Hematopoietic multipotent progenitor cell treated with erythropoietin and hydrocortisone succinate and interleukin-3 and kit ligand, for 4 days (in vitro differentiated cells): ENCODE data around the gene RARRES1.

Source experiments
- DNase-seq: peaks from one replicate; pipeline ENCODE4 v3.0.0-alpha.2; 2015

The RARRES1 gene

GRCh38 chr3:158765518-158766205, 33.4 kb upstream of the RARRES1 start:
- DNase-seq, result no peak

- DNase-seq, result no peak
These were observed 31.2 kb upstream of the RARRES1 start for GRCh38 chr3:158763421-158763820.

GRCh38 chr3:158762701-158763100, 30.4 kb upstream of the RARRES1 start:
- no peak for DNase-seq

- DNase-seq, result no peak
These were observed 29.1 kb upstream of the RARRES1 start for GRCh38 chr3:158761350-158761749.

- no peak for DNase-seq
These were observed 23.2 kb upstream of the RARRES1 start for GRCh38 chr3:158755421-158755820.

- DNase-seq, result no peak
These were observed 21.6 kb upstream of the RARRES1 start for GRCh38 chr3:158753854-158754253.

GRCh38 chr3:158751316-158751715, 19.1 kb upstream of the RARRES1 start:
- no peak for DNase-seq

GRCh38 chr3:158750016-158750415, 17.8 kb upstream of the RARRES1 start:
- DNase-seq, result no peak

- DNase-seq, result no peak
These were observed 17.3 kb upstream of the RARRES1 start for GRCh38 chr3:158749526-158749925.

GRCh38 chr3:158748237-158748828, 16.1 kb upstream of the RARRES1 start:
- peak; percentile 79 for DNase-seq

GRCh38 chr3:158747417-158747816, 15.2 kb upstream of the RARRES1 start:
- DNase-seq, result no peak

GRCh38 chr3:158745551-158745950, 13.3 kb upstream of the RARRES1 start:
- DNase-seq, result no peak

- DNase-seq, result no peak
These were observed 12.5 kb upstream of the RARRES1 start for GRCh38 chr3:158744567-158745288.

GRCh38 chr3:158743664-158744566, 11.7 kb upstream of the RARRES1 start:
- DNase-seq, result peak; percentile 95

GRCh38 chr3:158742871-158743663, 10.8 kb upstream of the RARRES1 start:
- no peak for DNase-seq

GRCh38 chr3:158739661-158740060, 7.4 kb upstream of the RARRES1 start:
- DNase-seq, result no peak

GRCh38 chr3:158739078-158739477, 6.8 kb upstream of the RARRES1 start:
- no peak for DNase-seq

GRCh38 chr3:158738653-158739052, 6.4 kb upstream of the RARRES1 start:
- DNase-seq, result no peak

GRCh38 chr3:158737976-158738615, 5.8 kb upstream of the RARRES1 start:
- DNase-seq, result no peak

- no peak for DNase-seq
These were observed 5.2 kb upstream of the RARRES1 start for GRCh38 chr3:158737410-158737809.

- DNase-seq, result no peak
These were observed 3.2 kb upstream of the RARRES1 start for GRCh38 chr3:158735296-158736033.
